Measurements from ENCODE around the gene VRK1. TPM values are rescaled to one million over a fixed set of nuclear protein-coding genes. Genes with fewer than 3 reads are reported as not detected.

Gene VRK1
- total RNA-seq, 4 donors from 2014 or later = 9.3 to 12.2 (median 12.1) TPM

DNA sequence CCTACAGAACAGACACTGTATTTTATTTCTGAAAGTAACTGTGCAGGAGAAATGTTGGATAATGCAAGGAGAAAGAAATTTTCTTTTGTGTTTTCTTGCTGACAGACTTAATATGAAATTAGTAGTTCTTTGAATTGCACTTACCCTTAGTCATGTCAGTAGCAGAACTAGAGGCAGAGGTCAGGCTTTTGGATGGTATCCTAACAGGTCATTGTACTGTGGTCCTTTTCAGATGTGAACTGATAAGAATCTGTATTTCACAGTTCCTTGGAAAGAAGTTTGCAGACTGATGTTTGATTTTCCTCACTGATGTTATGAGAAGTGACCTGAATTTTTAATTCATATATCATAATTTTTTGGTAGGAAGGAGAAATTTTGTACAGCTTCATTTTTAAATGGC is 46.0 kb downstream of the VRK1 start:
- Histone ChIP-seq H3K36me3 (peaks cover 7% of the 10 kb centered on the region), H3K9me3 (no peaks in the 10 kb centered on the region), H3K27me3 (no peaks in the 10 kb centered on the region), H3K4me1 (no peaks in the 10 kb centered on the region), H3K27ac (no peak overlapping the region), H3K4me3 (no peak overlapping the region)
- no peak for DNase-seq (ENCODE audit: low spot score in 2 of 2)
- TF ChIP-seq POLR2AphosphoS5 (IDR thresholded peaks at IDR 0.05) (no peak), POLR2A (IDR thresholded peaks at IDR 0.05) (no peak), EP300 (IDR thresholded peaks at IDR 0.05) (no peak)
- TF ChIP-seq, protein P1, sequence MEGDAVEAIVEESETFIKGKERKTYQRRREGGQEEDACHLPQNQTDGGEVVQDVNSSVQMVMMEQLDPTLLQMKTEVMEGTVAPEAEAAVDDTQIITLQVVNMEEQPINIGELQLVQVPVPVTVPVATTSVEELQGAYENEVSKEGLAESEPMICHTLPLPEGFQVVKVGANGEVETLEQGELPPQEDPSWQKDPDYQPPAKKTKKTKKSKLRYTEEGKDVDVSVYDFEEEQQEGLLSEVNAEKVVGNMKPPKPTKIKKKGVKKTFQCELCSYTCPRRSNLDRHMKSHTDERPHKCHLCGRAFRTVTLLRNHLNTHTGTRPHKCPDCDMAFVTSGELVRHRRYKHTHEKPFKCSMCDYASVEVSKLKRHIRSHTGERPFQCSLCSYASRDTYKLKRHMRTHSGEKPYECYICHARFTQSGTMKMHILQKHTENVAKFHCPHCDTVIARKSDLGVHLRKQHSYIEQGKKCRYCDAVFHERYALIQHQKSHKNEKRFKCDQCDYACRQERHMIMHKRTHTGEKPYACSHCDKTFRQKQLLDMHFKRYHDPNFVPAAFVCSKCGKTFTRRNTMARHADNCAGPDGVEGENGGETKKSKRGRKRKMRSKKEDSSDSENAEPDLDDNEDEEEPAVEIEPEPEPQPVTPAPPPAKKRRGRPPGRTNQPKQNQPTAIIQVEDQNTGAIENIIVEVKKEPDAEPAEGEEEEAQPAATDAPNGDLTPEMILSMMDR (IDR thresholded peaks at IDR 0.05) = no peak

GRCh38 chr14:96844857-96845570 is 47.8 kb downstream of the VRK1 start:
- Histone ChIP-seq H3K4me3 (no peak overlapping the region), H3K4me1 (no peaks in the 10 kb centered on the region), H3K27ac (no peak overlapping the region), H3K36me3 (peaks cover 7% of the 10 kb centered on the region), H3K9me3 (no peaks in the 10 kb centered on the region), H3K27me3 (no peaks in the 10 kb centered on the region)
- TF ChIP-seq EP300 (IDR thresholded peaks at IDR 0.05) = no peak
- TF ChIP-seq POLR2AphosphoS5 (IDR thresholded peaks at IDR 0.05) = no peak
- TF ChIP-seq, protein P1 (IDR thresholded peaks at IDR 0.05) = no peak
- no peak for TF ChIP-seq POLR2A (IDR thresholded peaks at IDR 0.05)
- 97% methylated on average over 1 of the region's 1 CpG for WGBS
- no peak for DNase-seq (ENCODE audit: low spot score in 2 of 2)

DNA sequence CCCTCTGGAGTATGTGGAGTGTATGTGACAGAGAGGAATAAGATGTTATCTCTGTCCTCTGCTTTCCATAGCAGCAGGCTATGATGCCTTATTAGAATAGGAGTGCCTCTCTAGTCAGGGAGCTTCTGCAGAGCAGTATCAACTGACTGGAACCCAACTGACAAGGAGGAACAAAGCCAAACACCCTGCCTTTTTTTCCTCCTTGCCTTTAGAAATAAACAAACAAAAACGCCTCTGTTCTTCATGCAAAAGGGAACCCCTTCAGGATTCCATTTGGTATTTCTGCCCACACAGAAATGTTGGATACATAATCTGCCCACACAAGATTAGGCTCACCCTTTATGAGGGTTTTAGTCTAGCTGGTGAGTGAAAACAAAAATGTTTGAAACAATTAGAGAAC is 50.3 kb downstream of the VRK1 start:
- H3K9me3 ChIP-seq = no peaks in the 10 kb centered on the region
- peaks cover 7% of the 10 kb centered on the region for H3K36me3 ChIP-seq
- no peaks in the 10 kb centered on the region for H3K27me3 ChIP-seq
- 77% methylated on average over 1 of the region's 1 CpG for WGBS
- no peak for DNase-seq (ENCODE audit: low spot score in 2 of 2)
- H3K4me3 ChIP-seq = no peak overlapping the region
- TF ChIP-seq POLR2AphosphoS5 (IDR thresholded peaks at IDR 0.05) (no peak), EP300 (IDR thresholded peaks at IDR 0.05) (no peak), POLR2A (IDR thresholded peaks at IDR 0.05) (no peak)
- TF ChIP-seq, protein P1 (IDR thresholded peaks at IDR 0.05) = no peak
- H3K4me1 ChIP-seq = no peaks in the 10 kb centered on the region
- H3K27ac ChIP-seq = no peak overlapping the region

- no peak for DNase-seq (ENCODE audit: low spot score in 2 of 2)
- H3K27me3 ChIP-seq = no peaks in the 10 kb centered on the region
- 93% methylated on average over 4 of the region's 4 CpGs for WGBS
- TF ChIP-seq EP300 (IDR thresholded peaks at IDR 0.05) (no peak), POLR2AphosphoS5 (IDR thresholded peaks at IDR 0.05) (no peak), POLR2A (IDR thresholded peaks at IDR 0.05) (no peak)
- TF ChIP-seq, protein P1 (IDR thresholded peaks at IDR 0.05) = no peak
- no peaks in the 10 kb centered on the region for H3K4me1 ChIP-seq
- no peaks in the 10 kb centered on the region for H3K9me3 ChIP-seq
- H3K4me3 ChIP-seq = no peak overlapping the region
- peaks cover 7% of the 10 kb centered on the region for H3K36me3 ChIP-seq
- no peak overlapping the region for H3K27ac ChIP-seq
Measured at GRCh38 chr14:96848011-96848410, 50.8 kb downstream of the VRK1 start.

DNA sequence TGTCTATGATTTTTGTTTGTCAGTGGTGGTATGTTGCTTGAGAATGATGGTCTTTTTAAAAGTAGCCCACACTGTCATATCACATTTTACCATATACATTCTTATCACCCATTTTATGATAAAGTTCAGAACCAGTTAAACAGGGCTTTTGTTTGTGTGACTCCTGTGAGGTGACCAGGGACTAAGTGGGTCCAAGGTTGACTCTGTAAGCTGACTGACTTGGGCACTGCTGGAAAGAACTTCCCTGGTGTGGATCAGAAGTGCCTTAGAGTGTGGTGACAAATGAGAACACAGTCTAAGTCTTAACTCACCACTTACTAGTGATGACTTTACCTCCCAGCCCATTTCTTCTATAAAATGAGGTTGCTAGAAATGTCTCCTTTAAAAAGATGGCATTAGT is 52.6 kb downstream of the VRK1 start:
- H3K27me3 ChIP-seq = no peaks in the 10 kb centered on the region
- no peak overlapping the region for H3K4me3 ChIP-seq
- H3K9me3 ChIP-seq = no peaks in the 10 kb centered on the region
- peaks cover 7% of the 10 kb centered on the region for H3K36me3 ChIP-seq
- no peak for TF ChIP-seq EP300 (IDR thresholded peaks at IDR 0.05)
- TF ChIP-seq, protein P1 (IDR thresholded peaks at IDR 0.05) = no peak
- no peak for TF ChIP-seq POLR2AphosphoS5 (IDR thresholded peaks at IDR 0.05)
- no peak for TF ChIP-seq POLR2A (IDR thresholded peaks at IDR 0.05)
- no peaks in the 10 kb centered on the region for H3K4me1 ChIP-seq
- no peak for DNase-seq (ENCODE audit: low spot score in 2 of 2)
- H3K27ac ChIP-seq = no peak overlapping the region

Data from suprapubic skin (tissue), 4 donors.